Hypothalamus (tissue), 51 donors: ENCODE data around the gene EOLA1.
"Not testable (repeated sequence)": the region's sequence is repeated elsewhere in the genome, so short reads cannot be mapped to it uniquely, and the experiment has no call there.

Experiments used
- DNase-seq, 51 donors: peaks; one replicate each; lab custom pipeline; 2025; lab: John Stamatoyannopoulos, UW

The EOLA1 gene

DNA sequence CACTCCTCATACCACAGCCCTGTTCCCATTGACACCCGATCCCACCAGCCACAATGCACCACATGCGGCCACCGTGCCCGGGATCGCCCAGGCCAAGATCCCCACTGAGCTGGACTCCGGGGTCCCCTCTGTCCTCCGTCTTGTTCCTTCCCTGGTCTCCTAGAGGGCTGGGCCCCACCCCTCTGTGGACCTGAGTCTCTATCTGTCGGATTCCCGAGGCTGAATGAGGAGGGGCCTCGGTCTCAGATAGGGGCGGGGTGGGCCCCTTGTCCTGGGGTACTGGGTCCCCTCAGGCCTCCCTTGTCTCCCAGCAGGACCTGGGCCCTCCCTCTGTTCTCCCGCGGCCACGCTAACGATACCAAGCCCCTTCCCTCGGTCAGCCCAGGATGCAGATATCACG lies 44.8 kb downstream of the EOLA1 start:
- not testable (repeated sequence) for DNase-seq

DNA sequence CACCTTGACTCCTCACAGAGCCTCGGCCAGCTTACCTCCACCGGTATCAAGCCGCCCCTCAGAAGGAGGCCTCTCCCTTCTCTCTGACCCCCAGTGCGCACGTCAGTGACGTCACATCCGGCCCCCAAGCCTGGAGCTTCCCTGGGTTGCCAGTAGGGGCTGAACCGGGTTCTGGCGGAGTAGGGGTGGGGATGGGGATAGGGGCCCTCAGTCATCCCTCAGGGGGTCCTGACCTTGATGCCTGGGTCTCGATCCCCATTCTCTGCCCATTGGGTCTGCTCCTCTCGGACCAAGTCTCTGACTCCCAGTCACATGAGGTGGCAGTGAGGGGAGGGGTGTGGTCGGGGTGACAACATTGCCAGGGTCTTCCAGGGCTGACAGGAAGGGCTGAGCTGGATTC lies 46.5 kb downstream of the EOLA1 start, which contains the start of gene MAGEA9B:
TSS of gene MAGEA9B (minus strand) at position 101 of the 400 bp plus-strand sequence. CDS start 4,280 bp downstream, outside the sequence.
- DNase-seq: not testable (repeated sequence)

DNA sequence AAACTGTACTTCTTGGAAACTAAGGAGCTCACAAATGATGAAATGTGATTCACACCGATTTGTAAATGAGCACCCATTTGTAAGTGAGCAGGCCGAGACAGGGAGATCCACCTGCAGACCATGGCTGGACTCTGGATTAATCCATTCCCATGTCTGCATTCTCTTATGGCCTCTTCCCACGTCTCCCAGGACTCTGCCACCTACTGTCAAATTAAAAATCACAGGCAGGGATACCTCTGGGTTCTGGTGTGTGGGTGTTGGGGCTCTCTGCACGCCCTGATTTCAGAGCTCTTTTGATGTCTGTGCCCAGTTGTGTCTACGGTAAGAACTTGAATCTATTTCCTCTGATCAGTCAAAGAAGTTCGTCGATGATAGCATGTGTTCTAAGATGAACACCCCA lies 50.2 kb downstream of the EOLA1 start:
- DNase-seq: not testable (repeated sequence)

- not testable (repeated sequence) for DNase-seq
Observed at GRCh38 chrX:149595214-149595613, 54.4 kb downstream of the EOLA1 start, which contains the start of gene HSFX2. TSS of gene HSFX2 (minus strand) at chrX:149595314. CDS start at chrX:149594700, 614 bp downstream.

GRCh38 chrX:149595943-149596342 lies 55.1 kb downstream of the EOLA1 start:
- DNase-seq: not testable (repeated sequence)
